Astrocyte (in vitro differentiated cells and primary cell): Measurements from ENCODE around the gene EYS.

Source experiments
- EZH2 ChIP-seq: IDR thresholded peaks from 2 replicates; pipeline ENCODE4 v1.6.1; 2012; ENCODE audit warnings: mild to moderate bottlenecking, low read length, inconsistent platforms; ENCODE audit not compliant: insufficient read depth
- TF ChIP-seq, protein P1 (sequence below): IDR thresholded peaks from 2 replicates; pipeline ENCODE4 v1.5.1; 2011; ENCODE audit warnings: low read depth, mild to moderate bottlenecking, inconsistent platforms, low read length, moderate library complexity; ENCODE audit not compliant: insufficient read depth

DNA sequence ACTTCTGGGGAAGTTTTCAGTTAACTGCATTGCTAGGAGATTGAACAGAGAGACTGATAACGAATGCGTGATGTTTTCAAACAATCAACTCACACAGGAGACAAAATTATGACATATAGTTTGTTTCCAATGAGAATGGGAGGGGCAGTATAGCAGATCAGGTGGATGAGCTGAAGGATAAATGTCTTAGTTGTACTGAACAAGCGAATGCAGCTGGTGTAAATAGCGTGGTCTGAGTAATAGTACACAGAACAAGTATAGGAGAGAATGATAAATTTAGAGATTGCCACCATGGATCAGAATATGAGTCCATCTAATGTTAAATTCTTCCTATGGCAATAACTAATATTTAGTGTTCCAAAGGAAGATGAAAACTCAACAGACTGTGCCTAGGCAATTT is 858.6 kb downstream of the EYS start:
- TF ChIP-seq, protein P1, sequence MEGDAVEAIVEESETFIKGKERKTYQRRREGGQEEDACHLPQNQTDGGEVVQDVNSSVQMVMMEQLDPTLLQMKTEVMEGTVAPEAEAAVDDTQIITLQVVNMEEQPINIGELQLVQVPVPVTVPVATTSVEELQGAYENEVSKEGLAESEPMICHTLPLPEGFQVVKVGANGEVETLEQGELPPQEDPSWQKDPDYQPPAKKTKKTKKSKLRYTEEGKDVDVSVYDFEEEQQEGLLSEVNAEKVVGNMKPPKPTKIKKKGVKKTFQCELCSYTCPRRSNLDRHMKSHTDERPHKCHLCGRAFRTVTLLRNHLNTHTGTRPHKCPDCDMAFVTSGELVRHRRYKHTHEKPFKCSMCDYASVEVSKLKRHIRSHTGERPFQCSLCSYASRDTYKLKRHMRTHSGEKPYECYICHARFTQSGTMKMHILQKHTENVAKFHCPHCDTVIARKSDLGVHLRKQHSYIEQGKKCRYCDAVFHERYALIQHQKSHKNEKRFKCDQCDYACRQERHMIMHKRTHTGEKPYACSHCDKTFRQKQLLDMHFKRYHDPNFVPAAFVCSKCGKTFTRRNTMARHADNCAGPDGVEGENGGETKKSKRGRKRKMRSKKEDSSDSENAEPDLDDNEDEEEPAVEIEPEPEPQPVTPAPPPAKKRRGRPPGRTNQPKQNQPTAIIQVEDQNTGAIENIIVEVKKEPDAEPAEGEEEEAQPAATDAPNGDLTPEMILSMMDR, result no peak
- no peak for TF ChIP-seq EZH2
